K562 (cell line): Measurements from ENCODE around the gene OR2V2. TPM values are rescaled to one million over a fixed set of nuclear protein-coding genes. Genes with fewer than 3 reads are reported as not detected.

Experiments used
- CAMTA2 ChIP-seq: fragments of 250-450 bp; sonication (Bioruptor Pico); conservative IDR thresholded peaks from 2 replicates; pipeline ENCODE4 v1.5.1; 2022
- CEBPG ChIP-seq, 3 experiments: fragments of 200-800 bp in 1 of 3; sonication (Bioruptor generic) in 1 of 3; sonication (generic) in 1 of 3; formaldehyde crosslinking in 1 of 3; IDR thresholded peaks in 2 of 3; conservative IDR thresholded peaks in 1 of 3; 2 replicates each; pipeline versions ENCODE4 v1.6.1 to v1.8.0; 2016 to 2022; ENCODE audit warnings: missing compliant biosample characterization in 2 of 3, missing genetic modification characterization in 2 of 3, mild to moderate bottlenecking in 1 of 3, missing genetic modification reagents in 1 of 3
- CHCHD3 ChIP-seq: fragments of 250-450 bp; sonication (Bioruptor Pico); IDR thresholded peaks from 2 replicates; pipeline ENCODE4 v2.1.2; 2022; ENCODE audit warnings: mild to moderate bottlenecking
- CHD1 ChIP-seq: fragments of 200-600 bp; sonication (generic); IDR thresholded peaks from one replicate; pipeline ENCODE4 v1.6.1; 2012; ENCODE audit warnings: mild to moderate bottlenecking, moderate library complexity, low read length, inconsistent platforms
- ETV6 ChIP-seq, 3 experiments: fragments of 150-350 bp in 1 of 3; sonication (generic) in 1 of 3; formaldehyde crosslinking in 1 of 3; IDR thresholded peaks; 2 replicates each; pipeline versions ENCODE4 v1.6.1 to v1.8.0; 2014 to 2022; ENCODE audit warnings: borderline replicate concordance in 2 of 3, low read depth in 2 of 3, antibody characterized with exemption in 1 of 3, low read length in 1 of 3, mild to moderate bottlenecking in 1 of 3, missing genetic modification reagents in 1 of 3
- GATAD2B ChIP-seq: fragments of 450-650 bp; IDR thresholded peaks from 2 replicates; pipeline ENCODE4 v1.6.1; 2017; ENCODE audit warnings: mild to moderate bottlenecking, borderline replicate concordance
- MCM3 ChIP-seq: fragments of 450-650 bp; IDR thresholded peaks from 2 replicates; pipeline ENCODE4 v1.6.1; 2016
- NFIX ChIP-seq: fragments of 250-450 bp; sonication (Bioruptor Pico); IDR thresholded peaks from 2 replicates; pipeline ENCODE4 v1.4.0; 2020; ENCODE audit warnings: low read depth, mild to moderate bottlenecking, moderate library complexity
- POLR2G ChIP-seq: fragments of 200-400 bp; formaldehyde crosslinking; IDR thresholded peaks from 2 replicates; pipeline ENCODE4 v1.6.1; 2017; ENCODE audit warnings: low read depth, mild to moderate bottlenecking, antibody characterized with exemption, low read length, moderate library complexity
- SAP30 ChIP-seq: fragments of 200-600 bp; sonication (generic); IDR thresholded peaks from 2 replicates; pipeline ENCODE4 v1.6.1; 2012; ENCODE audit warnings: borderline replicate concordance, low read depth, mild to moderate bottlenecking, moderate library complexity, low read length, control low read depth, inconsistent platforms; ENCODE audit not compliant: insufficient read depth, poor library complexity, severe bottlenecking
- SNAPC5 ChIP-seq: fragments of 250-450 bp; sonication (Bioruptor Pico); IDR thresholded peaks from 2 replicates; pipeline ENCODE4 v1.8.0; 2021; ENCODE audit warnings: moderate library complexity, mild to moderate bottlenecking, inconsistent platforms
- TEAD2 ChIP-seq: fragments of 450-650 bp; IDR thresholded peaks from 2 replicates; pipeline ENCODE4 v1.6.1; 2016; ENCODE audit warnings: missing genetic modification characterization, control low read depth, missing compliant biosample characterization
- TFAM ChIP-seq: fragments of 250-450 bp; sonication (Bioruptor Pico); conservative IDR thresholded peaks from 2 replicates; pipeline ENCODE4 v1.5.0; 2021; ENCODE audit warnings: mild to moderate bottlenecking, moderate library complexity
- ZNF121 ChIP-seq: sonication (generic); formaldehyde crosslinking; conservative IDR thresholded peaks from 2 replicates; pipeline ENCODE4 v1.8.0; 2022; ENCODE audit warnings: missing genetic modification reagents
- ZNF277 ChIP-seq: fragments of 250-450 bp; sonication (Bioruptor Pico); IDR thresholded peaks from 2 replicates; pipeline ENCODE4 v1.8.0; 2022; ENCODE audit warnings: inconsistent platforms, mild to moderate bottlenecking, moderate library complexity, borderline replicate concordance
- ZNF318 ChIP-seq, 2 experiments: fragments of 450-650 bp; IDR thresholded peaks; 2 replicates each; pipeline ENCODE4 v1.6.1; 2016; ENCODE audit warnings: mild to moderate bottlenecking in 2 of 2, borderline replicate concordance in 1 of 2, low read depth in 1 of 2, moderate library complexity in 1 of 2
- ZNF445 ChIP-seq: fragments of 250-450 bp; sonication (Bioruptor Pico); IDR thresholded peaks from 2 replicates; pipeline ENCODE4 v1.4.0; 2020; ENCODE audit warnings: low read depth, mild to moderate bottlenecking, moderate library complexity
- polyA plus RNA-seq, 8 experiments: library from polyadenylated mRNA; depleted of rRNA in 4 of 8; stranded (reverse) in 5 of 8; unstranded in 3 of 8; fragments of >200 nt; fragmentation: Nextera tagmentation in 2 of 8; fragmentation: Illumina TruSeq in 1 of 8; extraction: Ambion mirVana in 2 of 8; extraction: Trizol in 1 of 8; gene quantifications; 2 replicates each; pipeline versions ENCODE4 v1.2.1 to v1.2.3, GENCODE V29; 2011 to 2014; ENCODE audit warnings: inconsistent platforms in 1 of 8, missing spikeins in 1 of 8
- total RNA-seq, 7 experiments: library from RNA; depleted of rRNA in 6 of 7; stranded (reverse); fragments of >200 nt in 6 of 7; fragmentation: Illumina TruSeq in 2 of 7; extraction: Trizol in 2 of 7; gene quantifications; 2 replicates each; pipeline versions ENCODE4 v1.2.1 to v1.2.3, GENCODE V29; 2011 to 2021; ENCODE audit warnings: low replicate concordance in 1 of 7

OR2V2 gene
- total and polyA plus RNA-seq, 9 of the 15 experiments (the other 6 are each of a cell fraction or from before 2014, with no cell fraction given), result 0.01 TPM; not detected in 8

DNA sequence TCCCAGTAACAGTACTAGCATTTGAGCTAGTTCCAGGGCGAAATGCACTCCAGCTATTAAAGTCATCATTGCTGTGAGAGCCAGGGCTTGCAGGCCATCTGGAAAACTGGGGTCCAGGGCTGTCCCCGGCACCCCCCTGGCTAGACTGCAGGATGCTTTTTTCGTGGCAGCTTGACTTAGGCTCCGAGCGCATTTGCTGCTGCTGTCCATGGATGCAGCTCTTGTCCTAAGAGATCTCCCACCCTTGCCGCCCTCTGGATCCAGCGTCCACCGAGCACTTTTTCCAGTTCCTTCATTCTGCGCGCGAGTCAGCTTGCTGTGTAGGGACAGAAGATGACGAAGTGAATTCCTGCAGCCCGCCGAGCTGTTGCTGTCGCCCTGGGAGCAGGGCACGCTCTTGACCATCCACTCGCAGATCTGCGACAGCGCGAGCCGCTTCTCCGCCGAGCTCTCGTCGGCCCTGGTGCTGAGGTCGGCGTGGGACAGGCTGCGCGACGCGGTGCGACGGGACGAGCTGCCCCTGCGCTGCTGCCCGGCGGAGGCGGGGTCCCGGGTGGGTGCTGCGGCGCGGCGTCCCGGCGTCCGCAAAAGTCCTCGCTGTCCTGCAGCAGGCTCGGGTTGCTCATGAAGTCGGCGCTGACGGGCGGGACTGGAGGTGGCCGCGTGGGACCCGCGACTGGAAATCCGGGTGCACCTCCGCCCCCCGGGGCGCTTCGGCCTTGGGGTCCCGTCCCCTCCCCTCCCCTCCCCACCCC is 47.1 kb upstream of the OR2V2 start (continued):
- TF ChIP-seq SAP30 (no peak), ZNF277 (CRISPR knock-in tag) (no peak), ZNF445 (CRISPR knock-in tag) (no peak), ETV6 (IDR thresholded peaks at IDR 0.05; ENCODE audit: borderline replicate concordance in 1 of 2, low read depth in 2 of 2, low read length in 1 of 2) (no peak), ETV6 (CRISPR knock-in tag; IDR thresholded peaks at IDR 0.05; ENCODE audit: borderline replicate concordance) (no peak), NFIX (CRISPR knock-in tag) (no peak), ZNF121 (no peak), TFAM (CRISPR knock-in tag) (no peak), SNAPC5 (CRISPR knock-in tag) (no peak), GATAD2B (no peak), ZNF318 (IDR thresholded peaks at IDR 0.05; ENCODE audit: borderline replicate concordance in 1 of 2, low read depth in 1 of 2) (no peak), CHD1 (no peak), POLR2G (0 out of 2 replicates have a peak, but pooled peaks have one; percentile 32), CEBPG (CRISPR knock-in tag; IDR thresholded peaks at IDR 0.05) (no peak), CEBPG (tag; conservative IDR thresholded peaks at IDR 0.05 in 1 of 2, IDR thresholded peaks at IDR 0.05 in 1 of 2) (no peak), TEAD2 (tag) (no peak), CHCHD3 (CRISPR knock-in tag) (no peak), CAMTA2 (CRISPR knock-in tag) (no peak), MCM3 (no peak)
